Activated CD8-positive, alpha-beta memory T cell treated with anti-CD3 and anti-CD28 coated beads, Interleukin-2, amount 50 U/mL, for 1 hour (primary cell): ENCODE data around the gene SRBD1.

Experiments used
- DNase-seq: peaks from one replicate; pipeline ENCODE4 v3.0.0-alpha.2; 2020; ENCODE audit errors: extremely low read depth

The SRBD1 gene

DNA sequence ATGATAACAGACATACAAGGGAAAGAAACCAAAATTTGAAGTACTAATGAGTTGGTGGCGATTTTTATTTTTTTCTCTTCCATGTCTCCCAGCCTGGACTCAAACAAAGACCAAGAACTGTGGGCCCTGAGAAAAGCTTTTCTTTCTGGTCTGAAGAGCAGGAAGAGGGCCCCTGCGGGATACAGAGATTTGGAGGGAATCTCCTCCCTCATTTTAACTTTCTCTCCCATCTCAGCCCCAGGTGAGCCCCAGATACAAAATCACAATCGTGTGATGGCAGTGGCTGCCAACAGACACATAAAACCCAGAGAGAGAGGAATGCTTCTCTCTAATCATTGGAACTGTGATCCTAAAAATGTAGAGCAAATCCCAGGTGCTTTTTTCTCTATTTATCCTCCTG, 20.9 kb upstream of the SRBD1 start:
- no peak for DNase-seq

DNA sequence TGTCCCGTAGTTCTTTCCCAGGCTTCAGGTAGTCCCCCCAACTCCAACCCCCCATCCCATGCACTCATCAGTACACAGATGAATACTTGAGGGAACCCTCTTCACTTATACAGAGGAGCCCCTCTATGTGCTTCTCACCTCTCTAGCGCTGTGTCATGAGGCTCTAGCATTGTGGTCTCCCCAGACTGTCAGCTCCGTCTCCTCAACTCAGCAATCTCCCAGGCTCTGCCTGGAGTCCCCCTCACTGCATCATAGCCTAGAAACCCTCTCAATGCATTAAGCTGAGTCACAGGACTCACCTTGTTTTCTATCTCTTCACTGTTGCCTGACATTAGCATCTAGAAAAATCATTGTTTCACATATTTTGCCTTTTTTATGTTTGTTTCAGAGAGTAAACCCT, 20.3 kb upstream of the SRBD1 start:
- DNase-seq, result no peak

DNA sequence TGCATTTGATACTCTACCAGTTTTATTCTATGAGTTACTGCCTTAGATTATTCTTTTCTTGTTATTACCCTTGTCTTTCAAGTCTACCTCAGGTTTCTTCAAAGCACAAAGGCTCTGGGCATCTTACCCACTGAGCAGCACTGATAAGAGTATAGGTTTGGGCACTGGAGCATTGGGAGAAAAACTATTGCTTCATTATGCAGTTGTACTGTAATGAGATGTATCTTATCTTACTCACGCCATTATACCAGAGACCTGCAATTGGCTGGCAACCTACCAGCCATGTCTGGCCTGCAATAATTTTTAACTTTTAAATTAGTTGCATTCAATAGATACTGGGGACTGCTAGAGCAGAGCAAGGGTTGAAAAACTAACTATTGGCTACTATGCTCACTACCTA, 18.9 kb upstream of the SRBD1 start:
- DNase-seq, result no peak

DNA sequence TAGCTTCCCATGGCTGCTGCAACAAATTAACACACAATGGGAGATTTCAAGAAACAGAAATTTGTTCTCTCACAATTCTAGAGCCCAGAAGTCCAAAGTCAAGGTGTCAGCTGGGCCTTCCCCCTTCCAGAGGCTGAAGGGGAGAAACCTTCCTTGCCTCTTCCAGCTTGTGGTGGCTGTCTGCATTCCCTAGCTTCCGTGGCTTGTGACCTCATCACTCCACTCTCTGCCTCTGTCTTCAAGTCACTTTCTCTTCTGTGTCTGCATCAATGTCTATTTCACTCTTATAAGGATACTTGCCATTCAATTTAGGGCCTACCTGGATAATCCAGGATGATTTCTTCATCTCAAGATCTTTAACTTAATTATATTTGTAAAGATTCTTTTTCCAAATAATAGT, 16.8 kb upstream of the SRBD1 start:
- no peak for DNase-seq

DNA sequence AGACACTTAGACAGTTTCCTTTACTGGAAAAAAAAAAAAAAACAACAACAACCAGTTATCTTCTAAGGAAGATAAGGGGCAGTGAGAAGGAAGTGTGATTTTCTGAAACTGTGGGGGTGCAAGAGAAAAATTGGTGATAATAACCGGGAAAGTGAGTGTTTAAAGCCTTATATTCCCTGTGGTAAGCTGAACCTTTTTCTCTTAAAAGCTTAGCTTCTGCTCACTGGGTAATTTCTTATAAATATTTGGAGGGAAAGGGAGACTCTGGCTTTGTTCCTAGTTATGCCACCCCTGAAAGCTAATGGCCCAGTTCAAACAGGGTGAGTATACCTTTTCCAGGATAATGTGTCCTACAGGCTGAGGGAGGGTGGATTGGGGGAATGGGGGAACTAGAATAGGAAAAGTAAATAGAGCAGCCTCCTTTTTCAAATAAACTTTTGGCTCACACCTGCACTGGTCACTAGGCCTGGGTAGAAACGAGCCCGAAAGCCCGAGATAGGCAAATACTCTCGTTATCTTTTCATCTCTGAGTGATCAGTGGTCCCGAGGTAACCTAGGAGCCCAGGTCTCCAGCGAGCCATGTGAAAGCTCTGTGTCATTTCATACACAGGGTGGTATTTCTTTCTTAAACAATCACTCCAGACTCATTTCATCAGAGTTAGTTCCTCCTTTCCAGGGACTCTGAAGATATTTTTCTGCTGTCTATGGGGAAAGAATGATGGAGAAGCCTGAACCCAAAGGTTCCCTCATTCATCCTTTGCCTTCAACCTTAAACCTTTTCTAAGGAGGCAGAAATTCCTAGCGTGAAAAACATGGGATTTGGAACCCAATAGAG, 15.5 kb upstream of the SRBD1 start:
- no peak for DNase-seq

DNA sequence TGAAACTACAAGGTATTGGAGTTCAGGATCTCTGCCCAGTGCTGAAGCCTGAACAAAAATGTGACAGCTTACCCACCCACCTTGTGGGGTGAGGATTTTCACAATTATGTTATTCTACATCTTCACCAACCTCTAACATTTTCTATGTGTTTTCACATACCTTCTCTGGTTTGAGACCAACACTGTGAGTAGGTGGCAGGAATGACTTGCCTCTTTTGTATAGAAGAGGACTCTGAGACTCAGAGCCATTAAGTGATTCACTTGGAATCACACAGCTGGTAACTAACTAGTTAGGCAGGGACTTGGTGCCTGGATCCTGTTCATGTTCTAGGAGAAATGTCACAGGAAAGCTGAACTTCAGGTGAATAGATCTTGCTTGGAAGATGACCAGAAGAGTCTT, 14.8 kb upstream of the SRBD1 start:
- DNase-seq, result no peak

DNA sequence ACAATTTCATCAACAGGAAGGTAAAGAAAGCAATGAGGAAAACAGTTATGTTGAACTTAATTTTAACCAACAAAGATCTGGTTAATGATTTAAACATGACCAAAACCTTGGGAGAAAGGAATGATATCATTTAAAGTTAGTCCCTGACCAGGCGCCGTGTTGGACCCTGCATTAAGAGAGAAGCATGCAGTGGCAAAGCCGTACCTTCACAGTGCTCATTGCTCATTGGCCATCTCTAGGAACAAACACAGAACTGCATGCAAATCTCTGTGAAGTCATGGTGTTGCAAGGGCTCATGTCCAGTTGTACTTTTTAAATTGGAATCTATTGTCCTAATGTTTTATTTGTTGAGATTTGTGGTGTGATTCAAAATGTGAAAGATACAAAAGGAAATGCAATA, 12.0 kb upstream of the SRBD1 start:
- no peak for DNase-seq

DNA sequence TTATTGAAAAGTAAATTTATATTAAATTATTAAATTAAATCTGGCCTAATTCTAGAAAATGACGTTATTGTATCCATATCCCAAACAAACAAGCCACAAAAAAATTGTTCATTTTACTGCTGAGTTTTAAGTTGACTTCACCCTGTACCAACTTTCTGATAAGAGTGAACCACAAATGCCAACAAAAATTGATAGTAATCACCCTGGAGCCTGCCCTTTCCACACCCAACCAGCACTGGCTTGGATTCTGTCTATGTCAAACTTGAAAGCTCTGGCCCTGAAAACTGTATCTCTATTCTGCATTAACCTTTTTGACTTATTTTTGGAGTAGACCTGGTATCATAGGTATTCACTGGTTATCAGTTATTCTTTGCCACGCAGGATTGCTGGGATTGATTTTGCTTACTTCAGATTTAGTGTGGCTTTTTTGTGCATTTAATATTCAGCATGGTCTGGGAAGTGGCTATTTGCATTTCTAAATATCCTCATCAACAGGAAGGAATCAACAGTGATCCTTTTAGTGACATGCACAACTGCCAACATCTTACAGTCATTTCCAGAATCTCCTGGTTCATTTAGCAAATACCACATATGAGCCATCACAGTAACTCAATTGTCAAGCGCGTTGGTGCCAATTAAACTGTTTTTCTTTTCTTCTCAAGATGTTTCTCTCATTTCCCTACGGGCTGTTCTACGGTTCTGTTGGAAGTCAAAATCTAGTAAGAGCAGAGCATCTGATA, 11.4 kb upstream of the SRBD1 start:
- no peak for DNase-seq

DNA sequence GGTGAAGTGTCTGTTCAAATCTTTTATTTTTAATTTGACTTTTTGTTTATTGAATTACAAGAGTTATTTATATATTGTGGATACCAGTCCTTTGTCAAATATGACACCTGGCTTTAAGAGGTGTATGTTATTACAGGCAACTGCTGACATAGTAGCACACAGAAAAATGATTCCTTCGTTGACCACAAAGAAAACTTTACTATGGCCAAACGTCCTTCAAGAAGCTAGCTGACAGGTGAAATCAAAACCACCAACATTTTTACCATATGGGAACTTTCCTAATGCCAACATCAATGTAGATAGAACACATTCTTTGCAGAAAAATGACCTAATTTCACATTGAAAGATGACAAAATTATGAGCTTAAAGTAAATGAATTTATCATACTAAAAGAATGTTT, 6.4 kb upstream of the SRBD1 start:
- no peak for DNase-seq

DNA sequence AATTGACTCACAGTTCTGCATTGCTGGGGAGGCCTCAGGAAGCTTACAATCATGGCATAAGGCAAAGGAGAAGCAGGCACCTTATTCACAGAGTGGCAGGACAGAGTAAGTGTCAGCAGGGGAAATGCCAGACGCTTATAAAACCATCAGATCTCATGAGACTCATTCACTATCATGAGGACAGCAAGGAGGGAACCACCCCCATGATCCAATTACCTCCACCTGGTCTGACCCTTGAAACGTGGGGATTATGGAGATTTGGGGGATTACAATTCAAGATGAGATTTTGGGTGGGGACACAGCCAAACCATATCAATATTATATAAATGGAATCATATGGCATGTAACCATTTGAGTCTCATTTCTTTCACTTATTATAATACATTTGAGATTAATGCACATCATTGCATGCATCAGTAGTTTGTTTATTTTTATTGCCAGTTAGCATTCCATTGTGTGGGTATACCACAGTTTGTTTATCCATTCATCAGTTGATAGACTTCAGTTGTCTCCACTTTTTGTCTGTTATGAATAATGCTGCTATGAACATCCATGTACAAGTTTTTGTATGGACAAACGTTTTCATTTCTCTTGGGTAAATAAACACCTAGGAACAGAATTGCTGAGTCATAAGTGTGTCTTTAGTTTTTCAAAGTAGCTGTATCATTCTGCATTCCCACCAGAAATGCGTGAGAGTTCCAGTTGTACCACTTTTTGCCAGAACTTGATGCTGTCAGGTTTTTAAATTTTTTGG, 5.8 kb upstream of the SRBD1 start:
- no peak for DNase-seq

DNA sequence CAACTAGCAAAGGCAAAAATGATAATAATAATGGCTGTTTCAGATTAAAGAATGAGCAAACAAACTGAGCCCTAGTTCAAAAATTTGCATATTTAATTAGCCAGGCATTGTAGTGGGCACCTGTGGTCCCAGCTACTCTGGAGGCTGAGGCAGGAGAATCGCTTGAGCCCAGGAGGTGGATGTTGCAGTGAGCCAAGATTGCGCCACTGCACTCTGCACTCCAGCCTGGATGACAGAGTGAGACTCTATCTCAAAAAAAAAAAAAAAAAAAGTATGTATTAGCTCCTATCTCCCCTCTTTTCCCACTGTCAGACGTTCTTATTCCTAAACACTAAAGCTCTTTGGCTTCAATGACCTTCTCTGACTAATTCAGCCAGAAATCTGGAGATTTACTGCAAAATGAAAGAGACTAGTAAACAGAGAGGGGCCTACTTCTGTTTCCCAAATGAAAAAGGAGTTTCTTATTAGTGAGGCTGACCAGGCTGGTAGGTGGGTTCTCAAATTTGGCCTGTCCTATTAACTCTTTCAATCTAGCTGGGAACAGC, 3.9 kb upstream of the SRBD1 start:
- DNase-seq, result no peak

DNA sequence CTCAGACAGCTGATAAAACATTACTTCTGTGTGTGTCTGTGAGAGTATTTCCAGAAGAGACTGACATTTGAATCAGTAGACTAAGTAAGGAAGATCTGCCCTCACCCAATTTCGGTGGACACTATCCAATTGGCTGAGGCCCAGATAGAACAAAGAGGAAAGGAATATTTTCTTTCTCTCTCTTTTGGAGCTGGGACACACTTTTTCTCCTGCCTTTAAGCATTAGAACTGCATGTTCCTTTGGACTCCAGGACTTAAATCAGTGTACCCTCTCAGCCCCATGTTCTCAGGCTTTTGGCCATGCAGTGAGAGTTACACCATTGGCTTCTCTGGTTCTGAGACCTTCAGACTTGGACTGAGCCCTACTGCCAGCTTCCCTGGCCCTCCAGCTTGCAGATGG, 3.3 kb upstream of the SRBD1 start:
- no peak for DNase-seq

DNA sequence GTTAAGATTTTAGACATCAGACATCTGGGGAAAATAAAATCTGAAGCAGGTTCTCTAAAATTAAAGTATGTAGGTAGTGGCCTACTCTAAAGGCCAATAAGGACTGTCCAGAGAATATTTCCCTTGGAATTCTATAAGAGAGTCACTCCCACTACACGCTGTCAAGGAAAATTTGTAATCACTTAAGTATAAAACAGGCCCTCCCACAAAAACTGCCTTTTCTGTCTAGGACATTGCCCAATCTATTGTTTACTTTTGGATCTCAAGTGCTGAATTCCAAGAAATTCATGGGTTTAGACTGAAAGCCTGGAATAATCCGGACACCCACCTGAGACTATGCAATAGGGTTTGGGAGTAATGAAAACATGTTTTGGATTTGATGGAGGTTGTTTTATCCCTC, 1.7 kb upstream of the SRBD1 start:
- DNase-seq, result no peak

DNA sequence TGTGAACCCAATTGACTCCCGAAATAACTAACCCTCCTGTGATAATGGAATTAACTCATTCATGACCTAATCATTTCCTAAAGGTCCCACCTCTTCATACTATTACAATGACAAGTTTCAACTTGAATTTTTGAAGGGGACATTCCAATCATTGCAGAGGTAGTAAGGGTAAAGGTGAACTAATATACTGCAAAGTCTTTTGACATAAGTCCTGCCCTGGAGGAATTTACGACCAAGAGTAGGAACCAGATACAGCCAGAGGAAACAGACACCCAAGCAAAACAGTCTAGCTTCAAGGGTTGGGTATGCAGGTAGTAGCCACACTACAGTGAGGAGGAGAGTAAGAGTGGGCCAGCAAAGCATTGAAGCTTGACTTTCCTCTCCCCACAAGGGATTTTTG, 1.2 kb upstream of the SRBD1 start:
- no peak for DNase-seq

DNA sequence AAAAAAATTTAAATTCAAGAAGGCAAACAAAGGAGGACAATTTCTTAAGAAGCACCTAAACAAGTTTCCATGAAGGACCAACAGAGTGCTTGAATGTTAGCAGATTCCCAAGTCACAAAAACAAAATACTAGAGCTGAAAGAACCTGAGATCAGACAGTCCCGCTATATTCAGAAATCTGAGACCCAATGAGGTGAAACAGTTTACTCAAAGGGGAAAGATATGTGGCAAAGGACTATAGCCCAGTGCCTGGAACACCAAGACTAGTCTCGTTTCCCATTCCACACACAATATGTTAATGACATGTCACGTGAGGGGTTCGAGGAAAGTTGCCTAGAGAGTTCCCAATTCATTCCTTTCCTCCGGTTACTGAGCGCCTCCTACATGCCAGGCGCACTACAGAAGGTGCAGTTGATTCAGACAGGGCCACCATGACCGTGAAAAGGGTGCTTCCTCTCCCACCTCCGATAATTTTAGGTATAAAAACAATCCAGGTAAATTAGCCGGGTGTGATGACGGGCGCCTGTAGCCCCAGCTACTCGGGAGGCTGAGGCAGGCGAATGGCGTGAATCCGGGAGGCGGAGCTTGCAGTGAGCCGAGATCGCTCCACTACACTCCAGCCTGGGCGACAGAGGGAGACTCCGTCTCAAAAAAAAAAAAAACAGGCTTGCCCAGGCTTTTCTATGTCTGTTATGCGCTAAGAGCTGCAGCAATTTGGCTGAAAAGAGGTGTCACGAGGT, 617 bp downstream of the SRBD1 start:
- peak; percentile 5 for DNase-seq

DNA sequence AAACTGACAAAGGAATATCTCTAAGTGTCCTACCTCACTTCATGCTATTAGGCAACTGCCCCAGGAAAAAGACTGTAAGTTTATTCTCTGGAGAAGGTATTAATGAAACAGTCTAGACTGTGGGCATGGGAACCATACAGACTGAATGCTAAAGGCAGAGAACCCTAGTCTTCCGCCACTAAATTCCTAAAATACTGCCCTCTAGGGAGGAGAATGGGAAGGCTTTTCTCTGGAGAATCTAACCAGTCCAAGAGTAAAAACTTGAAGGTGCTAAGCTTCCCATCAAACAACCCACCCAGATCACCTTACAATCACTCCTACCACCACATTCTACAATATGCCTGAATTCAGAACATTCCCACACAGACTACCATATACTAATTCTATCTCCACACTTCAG, 3.4 kb downstream of the SRBD1 start:
- DNase-seq, result no peak

DNA sequence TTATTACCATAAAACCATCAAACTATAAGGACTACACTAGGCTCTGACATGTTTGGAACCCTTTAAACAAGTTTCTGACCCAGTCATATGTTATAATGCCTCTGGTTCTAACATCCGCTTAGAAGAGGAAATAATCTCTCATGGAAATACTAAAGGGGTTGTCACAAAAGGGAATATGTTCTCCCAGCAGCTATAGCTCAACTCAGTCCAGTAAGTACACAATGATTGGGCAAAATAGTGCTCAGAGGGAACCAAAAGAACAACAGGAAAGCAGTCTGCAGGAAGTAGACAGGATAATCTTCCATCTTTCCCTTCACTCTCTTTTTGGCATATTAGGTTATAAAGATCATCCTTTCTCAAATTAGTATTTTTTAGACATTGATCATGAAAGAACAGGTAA, 4.3 kb downstream of the SRBD1 start:
- DNase-seq, result no peak

DNA sequence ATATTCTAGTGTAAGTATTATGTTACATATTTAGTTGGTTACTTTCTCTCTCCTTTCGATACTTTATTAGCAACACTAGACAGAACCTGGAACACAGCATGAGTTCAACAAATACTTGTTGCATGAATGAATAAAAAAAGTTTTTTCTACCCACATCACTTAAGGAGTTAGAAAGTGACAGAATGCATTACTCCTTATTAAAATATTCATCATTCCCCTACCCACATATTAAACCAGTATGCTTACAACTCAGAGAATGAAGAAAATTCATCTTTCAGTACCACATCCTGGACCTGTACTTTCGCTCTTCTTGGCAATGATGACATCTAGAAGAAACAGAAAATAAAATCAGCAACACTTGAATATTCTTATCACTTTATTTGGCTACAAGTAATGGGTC, 6.0 kb downstream of the SRBD1 start:
- no peak for DNase-seq

DNA sequence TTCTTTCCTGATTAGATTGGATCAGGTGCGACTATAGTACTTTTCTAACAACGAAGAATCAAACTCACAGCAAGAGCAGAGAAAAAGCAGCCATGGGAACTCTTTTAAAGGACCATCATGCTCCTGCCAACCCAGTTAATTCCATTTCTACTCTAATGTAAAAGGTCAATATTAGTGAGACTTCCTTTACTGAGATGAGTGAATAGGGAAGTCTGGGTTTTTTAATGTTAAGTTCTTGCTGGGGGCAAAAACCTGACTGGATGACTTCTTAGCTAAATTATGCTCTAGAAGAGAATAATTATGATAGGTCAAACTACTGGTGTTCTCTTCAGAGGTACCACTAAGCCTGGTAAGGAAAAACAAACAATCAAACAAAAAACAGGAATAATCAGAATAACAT, 8.4 kb downstream of the SRBD1 start:
- DNase-seq, result no peak

DNA sequence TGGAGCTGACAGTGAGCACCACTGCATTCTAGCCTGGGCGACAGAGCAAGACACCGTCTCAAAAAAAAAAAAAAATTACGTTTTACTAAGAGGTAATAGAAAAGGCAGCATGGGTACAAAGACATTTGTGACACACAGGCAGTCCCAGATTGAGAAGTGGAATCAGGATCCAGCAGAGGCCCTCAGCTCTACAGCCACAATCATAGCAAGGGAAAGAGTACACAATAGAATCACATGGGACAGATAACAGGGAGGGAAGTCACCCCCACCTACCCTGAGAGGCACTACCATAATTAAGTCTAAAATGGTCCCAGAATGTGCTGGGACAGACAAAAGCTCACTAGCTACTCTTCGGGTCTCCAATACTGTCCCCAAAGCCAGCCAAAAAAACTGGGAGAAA, 12.5 kb downstream of the SRBD1 start:
- no peak for DNase-seq

DNA sequence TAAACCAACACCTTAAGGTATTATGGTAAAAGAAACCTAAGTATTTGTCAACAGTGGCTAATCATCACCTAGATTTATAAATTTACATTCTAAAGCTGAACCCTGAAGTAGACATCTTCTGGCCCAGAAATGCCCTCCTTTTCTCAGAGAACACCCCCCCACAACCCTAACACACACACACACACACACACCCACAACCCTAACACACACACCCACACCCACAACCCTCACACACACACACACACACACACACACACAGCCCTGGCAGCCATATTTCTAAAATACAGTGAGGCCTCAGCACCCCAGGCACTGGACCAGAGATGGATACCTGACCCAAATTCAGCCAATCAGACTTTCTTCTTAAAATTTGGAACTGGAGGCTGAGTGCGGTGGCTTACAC, 14.3 kb downstream of the SRBD1 start:
- no peak for DNase-seq
